ENCODE results near the gene MED28.

Gene MED28

GRCh38 chr4:17667253-17667652 lies 52.8 kb downstream of the MED28 start:
- DNase-seq (ENCODE audit: low read depth) = no peak

- no peak for DNase-seq (ENCODE audit: low read depth)
Measured at GRCh38 chr4:17667653-17668201, 53.3 kb downstream of the MED28 start.

GRCh38 chr4:17670423-17670822 lies 56.0 kb downstream of the MED28 start:
- DNase-seq (ENCODE audit: low read depth) = no peak

GRCh38 chr4:17680559-17681280 lies 66.3 kb downstream of the MED28 start:
- no peak for DNase-seq (ENCODE audit: low read depth)

- DNase-seq (ENCODE audit: low read depth) = no peak
Measured at GRCh38 chr4:17681281-17682221, 67.1 kb downstream of the MED28 start.

- DNase-seq (ENCODE audit: low read depth) = no peak
Measured at GRCh38 chr4:17682222-17682566, 67.8 kb downstream of the MED28 start.
